Stimulated activated naive CD8-positive, alpha-beta T cell treated with anti-CD3 and anti-CD28 coated beads, Interleukin-15, Interleukin-2, amounts not matched to agents 100 ng/mL and 50 ng/mL, for 24 hours (primary cell): ENCODE measurements around the gene ERC2.

Experiments
- H3K27ac Mint-ChIP-seq: one replicate; pipeline ENCODE4 v1.8.0; 2021; ENCODE audit warnings: mild to moderate bottlenecking, mixed read lengths
- H3K27me3 Mint-ChIP-seq: one replicate; pipeline ENCODE4 v1.8.0; 2021; ENCODE audit warnings: mixed read lengths
- H3K36me3 Mint-ChIP-seq: one replicate; pipeline ENCODE4 v1.8.0; 2021; ENCODE audit warnings: low read depth, mixed read lengths
- H3K4me1 Mint-ChIP-seq: one replicate; pipeline ENCODE4 v1.8.0; 2021; ENCODE audit warnings: low read depth, mixed read lengths
- H3K4me3 Mint-ChIP-seq: one replicate; pipeline ENCODE4 v1.8.0; 2021; ENCODE audit warnings: mild to moderate bottlenecking, mixed read lengths
- H3K9me3 Mint-ChIP-seq: one replicate; pipeline ENCODE4 v1.8.0; 2021; ENCODE audit warnings: mixed read lengths

ERC2 gene

GRCh38 chr3:55597641-55598040 is 870.6 kb downstream of the ERC2 start:
- no peak overlapping the region for H3K4me3 Mint-ChIP-seq
- peaks cover 4% of the 10 kb centered on the region for H3K9me3 Mint-ChIP-seq
- H3K27me3 Mint-ChIP-seq, result peaks cover 5% of the 10 kb centered on the region
- H3K27ac Mint-ChIP-seq, result no peak overlapping the region
- no peaks in the 10 kb centered on the region for H3K4me1 Mint-ChIP-seq
- H3K36me3 Mint-ChIP-seq, result no peaks in the 10 kb centered on the region

DNA sequence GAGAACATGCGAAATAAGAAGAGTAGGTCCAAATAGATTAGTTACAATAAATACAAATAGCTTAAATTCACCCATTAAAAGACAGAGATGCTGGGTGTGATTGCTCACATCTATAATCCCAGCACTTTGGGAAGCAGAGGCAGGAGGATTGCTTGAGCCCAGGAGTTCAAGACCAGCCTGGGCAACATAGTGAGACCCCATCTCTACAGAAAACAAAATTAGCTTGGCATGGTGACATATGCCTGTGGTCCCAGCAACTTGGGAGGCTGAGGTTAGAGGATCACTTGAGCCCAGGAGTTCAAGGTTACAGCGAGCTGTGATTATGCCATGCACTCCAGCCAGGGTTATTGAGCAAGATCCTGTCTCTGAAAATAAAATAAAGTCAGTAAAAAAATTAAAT is 872.1 kb downstream of the ERC2 start:
- Mint-ChIP-seq H3K36me3 (no peaks in the 10 kb centered on the region), H3K27me3 (no peaks in the 10 kb centered on the region), H3K9me3 (peaks cover 4% of the 10 kb centered on the region), H3K27ac (no peak overlapping the region), H3K4me1 (no peaks in the 10 kb centered on the region), H3K4me3 (no peak overlapping the region)

DNA sequence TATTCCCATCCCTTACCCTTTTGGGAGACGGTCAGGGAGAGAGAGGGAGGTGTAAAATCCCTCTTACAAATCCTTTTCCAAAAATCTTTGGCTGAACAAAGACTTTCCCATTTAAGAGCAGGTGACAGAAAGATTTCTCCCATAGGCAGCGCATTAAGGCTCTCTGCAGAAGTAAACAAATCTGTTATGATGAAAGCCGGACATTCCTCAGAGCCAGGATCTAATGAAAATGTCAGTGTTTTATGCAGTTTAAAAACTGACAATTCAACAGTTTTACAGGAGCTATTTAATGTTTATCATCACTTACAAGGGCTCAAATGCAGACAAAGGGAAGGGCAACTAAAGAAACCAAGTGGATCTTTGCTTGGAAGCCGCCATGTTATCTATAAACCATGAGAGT is 872.8 kb downstream of the ERC2 start:
- Mint-ChIP-seq H3K4me1 (no peaks in the 10 kb centered on the region), H3K27me3 (no peaks in the 10 kb centered on the region), H3K27ac (no peak overlapping the region), H3K36me3 (no peaks in the 10 kb centered on the region), H3K4me3 (no peak overlapping the region), H3K9me3 (peaks cover 4% of the 10 kb centered on the region)

DNA sequence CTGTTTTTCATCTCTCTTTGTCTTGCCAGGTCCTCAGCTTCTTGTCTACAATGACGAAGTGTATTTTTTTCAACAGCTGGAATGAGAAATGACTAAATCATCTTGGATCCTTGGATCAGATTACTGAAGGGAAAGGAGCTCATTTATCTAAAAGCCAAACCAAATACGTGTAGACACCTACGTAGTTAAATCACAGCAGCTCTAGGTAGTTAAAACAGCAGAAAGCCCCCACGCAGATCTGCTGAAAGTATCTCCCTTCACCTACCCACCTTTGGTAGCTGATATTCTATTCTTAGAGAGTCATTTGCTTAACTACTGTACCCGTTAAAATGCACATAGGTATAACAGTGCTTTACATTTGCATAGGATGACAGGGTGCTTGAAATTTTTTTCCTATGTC is 875.7 kb downstream of the ERC2 start:
- Mint-ChIP-seq H3K36me3 (no peaks in the 10 kb centered on the region), H3K27ac (no peak overlapping the region), H3K4me1 (no peaks in the 10 kb centered on the region), H3K27me3 (no peaks in the 10 kb centered on the region), H3K9me3 (peaks cover 4% of the 10 kb centered on the region), H3K4me3 (no peak overlapping the region)

GRCh38 chr3:55591888-55592287 is 876.4 kb downstream of the ERC2 start:
- H3K9me3 Mint-ChIP-seq, result peaks cover 4% of the 10 kb centered on the region
- H3K4me1 Mint-ChIP-seq, result no peaks in the 10 kb centered on the region
- H3K4me3 Mint-ChIP-seq, result no peak overlapping the region
- no peaks in the 10 kb centered on the region for H3K36me3 Mint-ChIP-seq
- no peaks in the 10 kb centered on the region for H3K27me3 Mint-ChIP-seq
- no peak overlapping the region for H3K27ac Mint-ChIP-seq

GRCh38 chr3:55588146-55588765 is 880.0 kb downstream of the ERC2 start:
- Mint-ChIP-seq H3K4me3 (no peak overlapping the region), H3K27ac (no peak overlapping the region), H3K9me3 (no peaks in the 10 kb centered on the region), H3K27me3 (no peaks in the 10 kb centered on the region), H3K4me1 (no peaks in the 10 kb centered on the region), H3K36me3 (no peaks in the 10 kb centered on the region)

GRCh38 chr3:55585856-55586255 is 882.4 kb downstream of the ERC2 start:
- no peaks in the 10 kb centered on the region for H3K9me3 Mint-ChIP-seq
- no peaks in the 10 kb centered on the region for H3K4me1 Mint-ChIP-seq
- H3K27ac Mint-ChIP-seq, result no peak overlapping the region
- H3K36me3 Mint-ChIP-seq, result no peaks in the 10 kb centered on the region
- H3K27me3 Mint-ChIP-seq, result no peaks in the 10 kb centered on the region
- no peak overlapping the region for H3K4me3 Mint-ChIP-seq

DNA sequence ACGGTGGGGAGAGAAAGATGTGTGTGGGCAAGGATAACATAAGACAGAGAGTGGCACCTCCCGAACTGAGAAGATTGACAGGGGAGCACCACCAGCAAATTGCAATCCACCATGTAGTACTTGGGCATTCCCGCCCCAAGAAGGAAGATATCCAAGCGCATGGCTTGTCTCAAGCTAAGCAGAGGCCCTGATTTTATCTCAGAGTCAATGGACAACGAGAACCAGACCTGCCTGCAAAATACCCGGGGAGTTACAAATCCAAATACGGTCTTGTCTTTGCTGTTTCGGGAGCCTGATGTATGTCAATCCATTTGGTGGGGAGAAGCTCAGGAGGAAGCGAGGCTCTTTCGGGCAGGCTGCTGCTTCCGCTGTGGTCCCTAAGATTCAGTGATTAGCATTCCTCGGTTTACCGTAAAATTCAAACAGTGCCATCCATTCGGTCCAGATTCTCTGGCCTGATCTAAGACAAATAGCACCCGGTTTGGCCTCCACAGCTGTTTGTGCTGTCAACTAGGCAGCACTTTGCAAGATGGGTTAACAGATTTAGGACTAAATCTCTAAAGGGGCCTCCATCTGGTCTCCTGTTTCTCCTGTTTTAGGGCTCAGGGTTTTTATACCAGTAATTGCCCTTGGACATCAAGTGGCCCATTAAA is 883.4 kb downstream of the ERC2 start:
- H3K27ac Mint-ChIP-seq, result no peak overlapping the region

GRCh38 chr3:55584030-55584429 is 884.2 kb downstream of the ERC2 start:
- Mint-ChIP-seq H3K27ac (no peak overlapping the region), H3K27me3 (no peaks in the 10 kb centered on the region), H3K9me3 (peaks cover 4% of the 10 kb centered on the region), H3K4me1 (no peaks in the 10 kb centered on the region), H3K4me3 (no peak overlapping the region), H3K36me3 (no peaks in the 10 kb centered on the region)

More for the DNA sequence above, 883.4 kb downstream of the ERC2 start:
- Mint-ChIP-seq H3K4me3 (no peak overlapping the region), H3K27me3 (no peaks in the 10 kb centered on the region), H3K36me3 (no peaks in the 10 kb centered on the region), H3K4me1 (no peaks in the 10 kb centered on the region), H3K9me3 (peaks cover 2% of the 10 kb centered on the region)

DNA sequence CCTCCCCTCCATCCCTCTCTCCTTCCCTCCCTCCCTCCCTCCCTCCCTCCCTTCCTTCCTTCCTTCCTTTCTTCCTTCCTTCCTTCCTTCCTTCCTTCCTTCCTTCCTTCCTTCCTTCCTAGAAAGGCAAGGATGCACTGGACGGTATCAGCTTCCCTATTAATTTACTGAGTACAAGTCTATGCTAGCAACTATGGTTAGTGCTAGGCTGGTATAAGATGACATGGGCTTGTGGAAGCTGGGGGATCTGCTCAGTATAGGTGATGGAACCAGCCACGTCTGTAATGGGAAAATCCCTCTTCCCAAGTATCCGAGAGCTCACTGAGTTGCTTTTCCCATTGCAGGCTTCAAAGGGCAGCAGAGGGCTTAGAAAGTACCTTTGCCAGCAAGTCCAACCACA is 884.8 kb downstream of the ERC2 start:
- Mint-ChIP-seq H3K4me1 (no peaks in the 10 kb centered on the region), H3K27me3 (no peaks in the 10 kb centered on the region), H3K36me3 (no peaks in the 10 kb centered on the region), H3K4me3 (no peak overlapping the region), H3K9me3 (peaks cover 4% of the 10 kb centered on the region), H3K27ac (no peak overlapping the region)

DNA sequence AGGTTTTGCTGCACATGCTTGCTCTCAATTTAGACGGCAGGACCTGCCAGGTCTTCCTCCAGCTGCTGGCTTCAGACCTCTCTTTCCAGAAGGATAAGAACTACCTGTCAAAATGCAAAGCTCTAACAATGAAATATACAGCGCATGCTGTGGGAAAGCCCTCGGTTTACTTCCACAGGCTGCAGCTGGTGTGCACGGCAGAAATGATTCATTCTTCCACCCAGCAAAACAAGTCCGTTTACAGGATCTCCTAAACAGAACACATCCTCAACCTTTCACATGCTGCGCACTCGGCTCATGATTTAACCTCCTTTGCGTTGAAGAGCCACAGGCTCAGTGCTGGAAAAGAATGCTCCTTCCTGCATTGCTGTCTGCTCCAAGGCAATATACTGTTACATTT is 888.8 kb downstream of the ERC2 start:
- Mint-ChIP-seq H3K9me3 (peaks cover 4% of the 10 kb centered on the region), H3K36me3 (no peaks in the 10 kb centered on the region), H3K27me3 (no peaks in the 10 kb centered on the region), H3K4me3 (no peak overlapping the region), H3K27ac (no peak overlapping the region), H3K4me1 (no peaks in the 10 kb centered on the region)

GRCh38 chr3:55576621-55577388 is 891.5 kb downstream of the ERC2 start:
- Mint-ChIP-seq H3K27ac (no peak overlapping the region), H3K4me3 (no peak overlapping the region), H3K36me3 (no peaks in the 10 kb centered on the region), H3K27me3 (no peaks in the 10 kb centered on the region), H3K9me3 (peaks cover 4% of the 10 kb centered on the region), H3K4me1 (no peaks in the 10 kb centered on the region)

- Mint-ChIP-seq H3K9me3 (peaks cover under 1% of the 10 kb centered on the region), H3K27me3 (no peaks in the 10 kb centered on the region), H3K4me3 (no peak overlapping the region), H3K27ac (no peak overlapping the region), H3K4me1 (no peaks in the 10 kb centered on the region), H3K36me3 (no peaks in the 10 kb centered on the region)
Observed at GRCh38 chr3:55574671-55575070, 893.6 kb downstream of the ERC2 start.

DNA sequence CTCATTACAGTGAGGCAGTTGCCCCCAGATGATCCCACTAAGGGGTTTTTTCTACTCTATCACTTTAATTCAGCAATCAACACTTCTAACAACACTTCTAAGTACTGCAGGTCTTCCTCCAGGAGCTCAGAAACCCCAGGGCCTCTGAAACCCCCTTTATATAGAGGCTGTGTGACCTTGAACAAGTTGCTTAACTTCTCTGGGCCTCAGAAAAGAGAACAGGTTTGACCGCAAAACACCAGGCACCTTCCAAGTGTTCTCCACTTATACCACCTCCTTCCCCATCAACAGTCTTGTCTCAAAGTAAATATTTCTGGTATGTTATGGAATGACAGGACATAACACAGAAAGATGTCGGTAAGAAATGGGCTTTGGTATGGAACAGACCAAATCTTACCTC is 895.5 kb downstream of the ERC2 start:
- Mint-ChIP-seq H3K27ac (no peak overlapping the region), H3K9me3 (no peaks in the 10 kb centered on the region), H3K4me1 (no peaks in the 10 kb centered on the region), H3K27me3 (no peaks in the 10 kb centered on the region), H3K36me3 (no peaks in the 10 kb centered on the region), H3K4me3 (no peak overlapping the region)

GRCh38 chr3:55571913-55572312 is 896.4 kb downstream of the ERC2 start:
- Mint-ChIP-seq H3K4me1 (no peaks in the 10 kb centered on the region), H3K9me3 (peaks cover 4% of the 10 kb centered on the region), H3K4me3 (no peak overlapping the region), H3K27me3 (no peaks in the 10 kb centered on the region), H3K27ac (no peak overlapping the region), H3K36me3 (no peaks in the 10 kb centered on the region)
